Adipose tissue (tissue), 3 donors: ENCODE measurements around the gene OR13C4. TPM values are rescaled to one million over a fixed set of nuclear protein-coding genes. Genes with fewer than 3 reads are reported as not detected.
"Not testable (repeated sequence)": the region's sequence is repeated elsewhere in the genome, so short reads cannot be mapped to it uniquely, and the experiment has no call there.

Experiments used
- H3K27ac ChIP-seq: one replicate; pipeline ENCODE4 v1.5.1; 2013; ENCODE audit warnings: low read depth, low read length
- WGBS, 3 donors: extraction: QIAGEN DNeasy Blood & Tissue Kit; methylation state at CpG; one replicate each; pipeline ENCODE4 v1.1.7; 2013; 5-methylcytosine and 5-hydroxymethylcytosine counted together
- polyA plus RNA-seq, 3 donors: library from polyadenylated mRNA; stranded (reverse); fragments of 200-250 nt; gene quantifications; one replicate each; pipeline ENCODE4 v1.2.3, GENCODE V29; 2013
- donor health status: healthy with polysubstance abuse.
- donor health status: Bipolar disorder and iron deficiency.
- donor health status: healthy.

Gene OR13C4
- not detected for polyA plus RNA-seq

DNA sequence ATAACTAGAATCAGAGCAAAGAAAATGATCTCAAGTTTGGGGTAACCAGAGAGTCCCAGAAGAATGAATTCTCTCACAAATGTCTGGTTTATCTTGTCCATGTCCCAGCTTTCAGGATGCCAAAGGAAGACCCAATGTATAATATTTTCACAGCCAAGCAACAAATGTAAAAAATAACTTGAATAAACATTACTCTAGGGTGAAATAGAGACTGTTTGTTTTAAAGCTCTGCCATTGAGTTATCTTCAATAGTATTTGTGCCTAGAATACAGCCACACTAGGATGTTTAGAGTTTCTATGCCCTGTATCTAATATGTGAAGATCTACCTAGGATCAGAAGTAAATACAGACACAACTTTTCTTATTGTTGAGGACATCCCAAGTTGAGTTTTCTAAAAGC is at the start of gene OR13C4:
TSS of gene OR13C4 (minus strand) at position 101 of the 400 bp plus-strand sequence. CDS start at position 101, 0 bp downstream.
- H3K27ac ChIP-seq = no peak within 1 kb of the TSS

- no peak overlapping the region for H3K27ac ChIP-seq
- 62 to 72% (median 65%) methylated on average over 2 of the region's 2 CpGs for WGBS, 3 donors
Measured at GRCh38 chr9:104575456-104575855, 48.4 kb upstream of the OR13C4 start.

DNA sequence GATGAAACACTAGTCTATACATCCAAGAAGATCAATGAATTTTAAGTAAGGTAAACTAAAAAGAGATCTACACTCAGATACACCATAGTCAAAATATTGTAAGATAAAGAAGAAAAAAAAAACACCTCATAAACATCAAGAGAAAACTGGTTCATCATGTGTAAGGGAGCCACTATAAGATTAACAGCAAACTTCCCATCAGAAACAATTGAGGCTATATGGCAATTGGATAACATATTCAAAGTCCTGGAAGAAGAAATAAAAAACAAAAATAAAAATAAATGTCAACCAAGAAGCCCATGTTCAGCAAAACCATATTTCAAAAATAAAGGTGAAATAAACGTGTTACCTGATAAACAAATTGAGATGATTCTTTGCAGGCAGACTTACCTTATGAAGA is 45.6 kb upstream of the OR13C4 start:
- 58 to 77% (median 63%) methylated on average over 1 of the region's 1 CpG for WGBS, 3 donors
- H3K27ac ChIP-seq = no peak overlapping the region

- no peak within 1 kb of the TSS for H3K27ac ChIP-seq
- WGBS, 3 donors = 86 to 89% (median 88%) methylated on average over 4 of the region's 4 CpGs
Measured at GRCh38 chr9:104568868-104569267, 41.9 kb upstream of the OR13C4 start, which contains the start of gene OR13C8. Gene OR13C8 (plus strand): TSS chr9:104569168. CDS start chr9:104569168, 0 bp downstream.

- WGBS, 3 donors = 52 to 66% (median 59%) methylated on average over 1 of the region's 1 CpG
Measured at GRCh38 chr9:104564358-104564757, 37.3 kb upstream of the OR13C4 start.

DNA sequence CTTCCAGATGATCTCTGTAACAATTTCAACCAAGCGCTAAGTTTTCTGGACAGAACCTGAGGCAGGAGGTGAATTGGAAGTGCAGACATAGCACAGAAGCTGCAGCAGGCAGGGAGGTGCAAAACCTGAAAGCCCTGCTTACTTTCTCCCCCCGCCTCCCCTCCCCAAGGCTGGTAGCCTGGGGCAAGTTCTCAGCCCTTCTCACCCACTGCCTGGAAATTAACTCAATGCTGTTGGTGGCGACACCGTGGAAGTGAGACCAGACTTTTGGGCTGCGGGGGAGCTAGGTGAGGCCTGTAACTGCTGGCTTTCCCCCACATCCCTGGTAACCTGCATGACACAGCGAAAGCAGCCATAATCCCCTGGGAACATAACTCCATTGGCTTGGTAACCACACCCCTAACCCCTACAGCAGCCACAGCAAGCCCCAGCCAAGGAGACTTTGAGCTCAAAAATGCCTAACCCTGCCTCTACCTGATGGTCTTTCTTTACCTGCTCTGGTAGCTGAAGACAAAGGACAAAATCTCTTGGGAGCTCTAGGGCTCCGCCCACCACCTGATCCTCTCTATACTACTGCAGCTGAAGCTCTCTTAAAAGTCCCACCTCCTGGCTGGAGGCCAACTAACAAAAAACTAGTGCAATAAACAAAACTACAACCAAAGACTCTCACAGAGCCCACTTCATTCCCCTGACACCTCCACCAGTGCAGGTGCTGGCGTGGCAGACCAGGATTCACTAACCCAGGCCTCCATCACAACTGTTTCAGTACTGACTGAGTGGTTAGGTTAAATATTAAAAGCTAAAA is 30.0 kb upstream of the OR13C4 start:
- WGBS, 3 donors = 84 to 89% (median 84%) methylated on average over 8 of the region's 8 CpGs
- H3K27ac ChIP-seq = no peak overlapping the region

More at GRCh38 chr9:104564358-104564757, 37.3 kb upstream of the OR13C4 start:
- H3K27ac ChIP-seq = no peak overlapping the region

DNA sequence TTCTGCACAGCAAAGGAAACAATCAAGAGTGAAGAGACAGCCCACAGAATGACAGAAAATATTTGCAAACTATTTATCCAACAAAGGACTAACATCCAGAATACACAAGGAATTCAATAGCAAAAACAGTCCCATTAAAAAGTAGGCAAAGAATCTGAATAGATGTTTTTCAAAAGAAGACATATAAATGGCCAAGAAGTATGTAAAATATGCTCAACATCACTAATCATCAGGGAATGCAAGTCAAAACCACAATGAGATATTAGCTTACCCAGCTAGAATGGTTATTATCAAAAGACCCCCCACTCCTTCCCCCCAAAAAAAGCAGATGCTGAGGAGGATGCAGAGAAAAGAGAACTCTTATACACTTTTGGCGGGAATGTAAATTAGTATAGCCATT is 28.5 kb upstream of the OR13C4 start:
- WGBS, 3 donors = 93 to 100% (median 97%) methylated on average over 1 of the region's 1 CpG
- no peak overlapping the region for H3K27ac ChIP-seq

GRCh38 chr9:104553261-104553660 is 26.3 kb upstream of the OR13C4 start:
- WGBS, 3 donors = 26 to 43% (median 26%) methylated on average over 1 of the region's 1 CpG
- no peak overlapping the region for H3K27ac ChIP-seq

- H3K27ac ChIP-seq = no peak overlapping the region
- 87 to 92% (median 92%) methylated on average over 4 of the region's 4 CpGs for WGBS, 3 donors
Measured at GRCh38 chr9:104544644-104545043, 17.6 kb upstream of the OR13C4 start.

- WGBS, 3 donors = 32 to 70% (median 50%) methylated on average over 1 of the region's 1 CpG
- no peak overlapping the region for H3K27ac ChIP-seq
Measured at GRCh38 chr9:104539275-104539674, 12.3 kb upstream of the OR13C4 start.

DNA sequence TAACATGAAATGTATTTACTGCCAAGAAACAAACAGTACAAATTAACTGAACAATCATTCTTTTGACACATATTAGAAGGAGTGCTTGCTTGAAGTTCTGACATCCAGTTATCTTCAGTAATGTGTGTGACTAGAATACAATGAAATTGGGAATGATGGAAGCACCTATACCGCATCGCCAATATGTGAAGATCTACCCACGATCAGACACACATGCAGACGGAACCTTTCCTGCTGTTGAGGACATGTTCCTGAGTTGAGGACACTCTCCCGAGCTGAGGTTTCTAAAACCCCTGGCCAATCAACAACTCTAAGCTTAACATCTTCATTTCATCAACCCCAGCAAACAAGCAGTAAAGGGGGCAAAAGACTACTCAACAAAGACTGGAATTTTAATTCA is 9.7 kb upstream of the OR13C4 start, which contains the start of gene OR13C3:
TSS of gene OR13C3 (minus strand) at position 101 of the 400 bp plus-strand sequence. CDS start 133 bp downstream, outside the sequence.
- H3K27ac ChIP-seq = no peak within 1 kb of the TSS
- 90 to 93% (median 92%) methylated on average over 5 of the region's 5 CpGs for WGBS, 3 donors

GRCh38 chr9:104520241-104520640 is 6.8 kb downstream of the OR13C4 start:
- not testable (repeated sequence) for H3K27ac ChIP-seq
- 84 to 88% (median 85%) methylated on average over 10 of the region's 10 CpGs for WGBS, 3 donors

- WGBS, 3 donors = 64 to 78% (median 74%) methylated on average over 5 of the region's 5 CpGs
- H3K27ac ChIP-seq = no peak overlapping the region
Measured at GRCh38 chr9:104514901-104515300, 12.1 kb downstream of the OR13C4 start.

DNA sequence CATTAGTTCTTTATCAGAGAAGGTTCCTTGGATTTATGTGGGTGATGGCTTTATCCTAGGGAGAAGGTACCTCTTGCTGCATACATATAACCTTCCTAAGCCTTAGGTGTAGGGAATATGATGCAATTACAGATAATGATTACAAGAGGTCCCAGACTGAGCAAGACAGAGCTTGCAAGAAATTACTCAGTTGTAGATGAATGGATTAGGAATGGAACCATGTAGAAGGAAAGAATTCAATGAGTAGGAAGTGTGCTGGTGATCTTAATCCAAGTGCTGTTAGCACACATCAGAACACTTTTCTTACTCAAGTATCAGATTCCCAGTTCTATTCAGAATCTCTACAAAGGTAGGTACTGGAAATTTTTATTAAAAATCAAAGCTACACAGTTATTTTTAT is 20.4 kb downstream of the OR13C4 start:
- no peak overlapping the region for H3K27ac ChIP-seq

- 84 to 90% (median 88%) methylated on average over 5 of the region's 5 CpGs for WGBS, 3 donors
Measured at GRCh38 chr9:104503963-104504362, 23.0 kb downstream of the OR13C4 start, which contains the start of gene OR13F1. Gene OR13F1 (plus strand): TSS chr9:104504263. CDS start chr9:104504263, 0 bp downstream.

GRCh38 chr9:104503440-104503839 is 23.6 kb downstream of the OR13C4 start:
- H3K27ac ChIP-seq = no peak overlapping the region

More at GRCh38 chr9:104503963-104504362, 23.0 kb downstream of the OR13C4 start, which contains the start of gene OR13F1:
- H3K27ac ChIP-seq = no peak within 1 kb of the TSS

GRCh38 chr9:104494808-104495207 is 32.2 kb downstream of the OR13C4 start:
- WGBS, 3 donors = 45 to 58% (median 45%) methylated on average over 3 of the region's 3 CpGs
- H3K27ac ChIP-seq = no peak overlapping the region

DNA sequence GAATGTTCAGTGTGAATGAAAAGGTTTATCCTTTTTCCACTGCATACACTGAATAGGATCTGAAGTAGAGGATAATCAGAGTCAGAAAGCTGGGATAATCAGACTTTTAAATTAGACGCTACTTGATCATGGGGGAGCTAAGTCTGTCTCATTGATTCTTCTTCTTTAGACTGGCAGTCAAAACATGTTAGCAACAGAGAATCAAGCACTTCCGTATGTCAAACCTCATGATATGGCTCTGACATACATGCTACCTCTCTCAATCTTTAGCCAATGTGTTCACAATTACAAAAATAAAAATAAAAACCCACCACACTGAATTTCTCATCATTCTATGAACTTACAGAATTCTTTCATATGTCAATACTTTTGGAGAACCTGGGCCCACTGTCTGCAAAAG is 42.0 kb downstream of the OR13C4 start:
- 85 to 94% (median 92%) methylated on average over 2 of the region's 2 CpGs for WGBS, 3 donors
- no peak overlapping the region for H3K27ac ChIP-seq

- no peak overlapping the region for H3K27ac ChIP-seq
- 65 to 77% (median 70%) methylated on average over 5 of the region's 5 CpGs for WGBS, 3 donors
Measured at GRCh38 chr9:104482921-104483570, 44.0 kb downstream of the OR13C4 start.
